ENCODE data around the gene TTLL13.

Gene TTLL13

GRCh38 chr15:90217671-90218394, 31.5 kb upstream of the TTLL13 start:
- no peak for DNase-seq (ENCODE audit: low read depth)

- peak; percentile 29 for DNase-seq (ENCODE audit: low read depth)
These were observed 29.8 kb upstream of the TTLL13 start for GRCh38 chr15:90219421-90220141.

DNA sequence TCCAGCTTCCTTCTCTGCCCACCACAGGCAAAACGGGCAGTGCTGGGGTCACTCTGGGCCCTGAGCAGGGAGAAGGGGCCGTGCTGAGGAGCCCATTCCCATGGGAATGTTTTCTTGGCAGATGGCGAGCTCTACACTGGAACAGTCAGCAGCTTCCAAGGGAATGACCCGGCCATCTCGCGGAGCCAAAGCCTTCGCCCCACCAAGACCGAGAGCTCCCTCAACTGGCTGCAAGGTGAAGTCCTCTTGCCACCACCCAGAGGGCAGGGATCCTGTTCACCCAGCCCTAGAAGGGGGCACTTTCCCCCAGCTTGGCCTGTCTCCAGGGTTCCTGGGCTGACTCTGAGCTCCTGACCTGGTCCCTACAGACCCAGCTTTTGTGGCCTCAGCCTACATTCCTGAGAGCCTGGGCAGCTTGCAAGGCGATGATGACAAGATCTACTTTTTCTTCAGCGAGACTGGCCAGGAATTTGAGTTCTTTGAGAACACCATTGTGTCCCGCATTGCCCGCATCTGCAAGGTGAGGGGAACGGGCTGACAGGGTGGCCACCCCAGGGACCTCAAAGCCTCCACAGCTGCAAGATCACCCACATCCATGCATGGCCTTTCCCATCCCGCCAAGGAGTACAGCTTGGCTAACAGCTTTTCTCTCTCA, 28.0 kb upstream of the TTLL13 start:
- no peak for DNase-seq (ENCODE audit: low read depth)

GRCh38 chr15:90222547-90222946, 26.8 kb upstream of the TTLL13 start:
- DNase-seq (ENCODE audit: low read depth): no peak

DNA sequence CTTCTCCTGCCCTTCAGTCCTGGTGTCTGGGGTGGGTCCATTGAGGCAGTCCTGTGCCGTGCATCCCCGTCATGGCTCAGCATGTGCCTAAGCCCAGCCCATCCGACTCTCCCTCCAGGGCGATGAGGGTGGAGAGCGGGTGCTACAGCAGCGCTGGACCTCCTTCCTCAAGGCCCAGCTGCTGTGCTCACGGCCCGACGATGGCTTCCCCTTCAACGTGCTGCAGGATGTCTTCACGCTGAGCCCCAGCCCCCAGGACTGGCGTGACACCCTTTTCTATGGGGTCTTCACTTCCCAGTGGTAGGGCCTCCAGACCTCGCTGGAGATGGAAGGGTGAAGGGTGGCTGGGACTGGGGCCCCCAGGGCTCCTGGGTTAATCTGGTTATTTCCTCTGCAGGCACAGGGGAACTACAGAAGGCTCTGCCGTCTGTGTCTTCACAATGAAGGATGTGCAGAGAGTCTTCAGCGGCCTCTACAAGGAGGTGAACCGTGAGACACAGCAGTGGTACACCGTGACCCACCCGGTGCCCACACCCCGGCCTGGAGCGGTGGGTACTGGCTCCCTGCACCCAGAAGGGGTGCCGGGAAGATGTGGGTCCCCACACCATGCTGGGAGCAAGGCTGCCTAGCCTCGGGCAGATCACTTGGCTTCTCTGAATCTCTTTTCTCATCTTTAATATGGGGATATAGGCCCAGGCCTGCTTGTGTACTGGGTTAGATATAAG, 25.8 kb upstream of the TTLL13 start:
- no peak for DNase-seq (ENCODE audit: low read depth)

- no peak for DNase-seq (ENCODE audit: low read depth)
These were observed 24.3 kb upstream of the TTLL13 start for GRCh38 chr15:90225047-90225446.

DNA sequence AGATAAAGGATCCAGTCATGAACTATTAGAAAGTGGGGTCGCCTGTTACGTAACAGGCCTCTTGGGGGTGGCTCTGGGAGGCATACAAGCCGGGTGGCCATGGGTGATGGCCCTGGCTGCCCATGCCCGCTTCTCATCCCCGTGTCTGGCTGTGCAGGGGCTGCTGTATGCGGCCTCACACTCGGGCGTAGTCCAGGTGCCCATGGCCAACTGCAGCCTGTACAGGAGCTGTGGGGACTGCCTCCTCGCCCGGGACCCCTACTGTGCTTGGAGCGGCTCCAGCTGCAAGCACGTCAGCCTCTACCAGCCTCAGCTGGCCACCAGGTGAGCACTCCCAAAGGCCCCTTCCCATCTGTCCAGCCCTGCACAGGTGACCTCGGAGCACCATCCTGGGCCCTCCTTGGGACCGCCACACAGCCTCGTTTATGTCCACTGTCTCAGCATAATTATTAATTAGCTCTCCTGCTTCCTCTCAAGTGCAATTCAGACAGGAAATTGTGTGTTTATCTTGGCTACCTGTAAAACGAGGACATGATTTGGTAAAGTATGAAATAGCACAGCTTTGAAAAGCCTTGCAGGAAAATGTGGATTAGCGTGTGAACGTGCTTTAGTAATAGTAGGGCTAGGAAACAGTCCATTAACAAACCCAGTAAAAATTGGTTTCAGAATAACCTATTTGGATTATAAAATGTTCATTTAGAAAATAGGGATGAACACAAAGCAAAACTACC, 23.7 kb upstream of the TTLL13 start:
- no peak for DNase-seq (ENCODE audit: low read depth)

DNA sequence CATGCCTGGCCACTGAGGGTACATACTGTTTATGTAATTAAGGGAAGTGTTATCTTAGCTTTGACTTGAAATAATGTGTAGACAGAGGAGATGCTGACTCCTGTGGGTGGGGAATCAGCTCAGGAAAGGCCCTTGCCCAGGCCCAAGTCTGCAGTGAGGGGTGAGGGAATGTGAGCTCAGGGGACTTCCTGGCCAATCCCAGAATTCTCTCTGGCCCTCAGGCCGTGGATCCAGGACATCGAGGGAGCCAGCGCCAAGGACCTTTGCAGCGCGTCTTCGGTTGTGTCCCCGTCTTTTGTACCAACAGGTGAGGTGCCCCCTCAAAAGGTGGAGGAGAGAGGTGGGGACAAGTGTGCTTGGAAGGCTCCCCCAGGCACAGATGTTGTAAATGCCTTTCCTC, 22.0 kb upstream of the TTLL13 start:
- no peak for DNase-seq (ENCODE audit: low read depth)

GRCh38 chr15:90227816-90228772, 21.3 kb upstream of the TTLL13 start:
- no peak for DNase-seq (ENCODE audit: low read depth)

DNA sequence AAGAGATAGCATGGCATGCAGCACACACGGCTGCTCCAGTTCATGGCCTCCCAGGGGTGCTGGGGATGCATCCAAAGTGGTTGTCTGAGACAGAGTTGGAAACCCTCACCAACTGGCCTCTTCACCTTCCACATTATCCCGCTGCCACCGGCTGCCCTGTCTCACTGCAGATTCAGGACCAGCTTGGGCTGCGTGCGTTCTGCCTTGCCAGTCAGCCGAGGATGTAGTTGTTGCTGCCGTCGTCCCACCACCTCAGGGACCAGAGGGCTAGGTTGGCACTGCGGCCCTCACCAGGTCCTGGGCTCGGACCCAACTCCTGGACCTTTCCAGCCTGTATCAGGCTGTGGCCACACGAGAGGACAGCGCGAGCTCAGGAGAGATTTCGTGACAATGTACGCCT, 20.4 kb upstream of the TTLL13 start:
- no peak for DNase-seq (ENCODE audit: low read depth)

- DNase-seq (ENCODE audit: low read depth): no peak
These were observed 19.3 kb upstream of the TTLL13 start for GRCh38 chr15:90230071-90230494.

DNA sequence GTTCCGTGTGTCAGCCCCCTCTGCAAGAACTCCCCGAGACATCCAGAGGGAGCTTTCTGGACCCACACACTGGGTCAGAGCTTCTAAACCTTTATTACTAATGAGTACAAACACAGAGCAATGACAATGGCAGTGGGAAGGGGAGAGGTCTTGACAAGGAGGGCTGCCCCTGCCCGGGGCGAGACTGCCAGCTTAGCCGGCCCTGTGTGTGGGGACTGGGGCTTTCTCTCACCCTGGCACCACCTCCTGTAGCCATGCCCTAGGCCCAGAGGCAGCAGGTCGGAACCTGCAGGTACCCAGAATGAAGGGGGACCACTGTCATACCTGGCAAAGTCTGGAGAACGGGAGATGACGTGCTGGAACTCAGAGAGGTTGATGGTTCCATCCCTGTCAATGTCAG, 18.7 kb upstream of the TTLL13 start:
- DNase-seq (ENCODE audit: low read depth): no peak

DNA sequence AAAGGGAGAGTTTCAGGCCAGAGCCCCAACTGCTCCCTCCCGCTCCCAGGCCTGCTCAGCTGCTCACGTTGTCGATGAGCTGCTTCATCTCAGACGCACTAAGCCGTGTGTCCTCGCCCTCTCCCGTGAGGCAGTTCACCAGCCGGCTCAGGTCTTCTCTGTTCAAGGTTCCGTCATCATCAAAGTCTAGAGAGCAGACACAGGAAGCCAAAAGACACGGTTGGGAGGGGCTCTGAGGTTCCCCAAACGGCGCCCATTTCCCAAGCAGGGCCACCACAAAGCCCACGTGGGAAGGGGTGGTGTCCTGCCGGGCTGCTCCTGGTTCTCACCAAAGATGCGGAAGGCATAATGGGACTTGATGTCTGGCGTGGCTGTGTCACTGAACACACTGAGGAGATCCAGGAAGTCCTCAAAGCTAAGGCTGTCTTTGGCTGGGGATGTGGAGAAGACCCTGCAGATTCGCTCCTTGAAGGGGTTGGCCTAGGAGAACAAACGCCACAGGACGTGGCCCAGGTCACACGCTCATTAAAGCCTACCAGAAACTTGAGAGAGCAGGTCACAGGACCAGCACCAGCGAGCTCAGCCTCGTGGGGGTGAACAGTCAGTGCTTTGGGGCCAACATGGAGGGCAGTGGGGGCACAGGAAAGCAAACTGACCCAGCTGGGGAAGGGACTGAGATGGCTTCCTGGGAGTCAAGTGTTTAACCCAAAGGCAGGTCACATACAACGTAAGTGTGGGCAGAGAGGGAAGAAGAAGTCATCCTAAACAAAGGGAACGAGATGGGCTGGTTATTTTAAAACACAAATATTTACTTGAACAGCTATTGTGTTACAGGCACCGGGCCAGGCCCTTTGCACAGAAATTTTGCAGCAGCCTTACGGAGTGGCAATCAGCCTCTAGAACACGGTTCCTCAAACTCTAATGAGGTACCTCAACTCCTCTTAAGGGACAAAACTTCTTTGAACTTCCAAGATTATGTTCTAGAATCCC, 18.0 kb upstream of the TTLL13 start:
- peak; percentile 56 for DNase-seq (ENCODE audit: low read depth)

DNA sequence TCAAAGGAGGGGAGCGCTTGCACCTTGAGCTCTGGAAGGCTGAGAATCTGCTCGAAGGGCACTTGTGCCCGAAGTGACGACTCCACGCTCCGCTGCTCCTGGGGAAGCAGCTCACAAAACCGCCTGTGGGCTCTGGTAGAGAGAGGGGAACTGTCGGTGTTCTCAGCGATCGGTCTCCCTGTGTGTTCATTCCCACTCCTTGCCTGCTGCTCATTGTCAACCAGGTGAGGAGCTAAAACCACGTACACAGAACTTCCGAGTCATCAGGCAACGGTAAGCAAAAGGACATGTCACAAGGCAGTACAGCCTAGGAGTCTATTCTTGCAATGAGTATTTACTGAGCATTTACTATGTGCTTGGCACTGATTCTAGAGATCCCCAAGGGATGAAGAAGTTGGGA, 17.2 kb upstream of the TTLL13 start:
- no peak for DNase-seq (ENCODE audit: low read depth)

- DNase-seq (ENCODE audit: low read depth): no peak
These were observed 16.4 kb upstream of the TTLL13 start for GRCh38 chr15:90232941-90233386.

- peak; percentile 90 for DNase-seq (ENCODE audit: low read depth)
These were observed 15.8 kb upstream of the TTLL13 start, which contains the start of gene CIB1 for GRCh38 chr15:90233387-90234095. Gene CIB1 (minus strand): TSS chr15:90233941. CDS start chr15:90233885, 56 bp downstream.

DNA sequence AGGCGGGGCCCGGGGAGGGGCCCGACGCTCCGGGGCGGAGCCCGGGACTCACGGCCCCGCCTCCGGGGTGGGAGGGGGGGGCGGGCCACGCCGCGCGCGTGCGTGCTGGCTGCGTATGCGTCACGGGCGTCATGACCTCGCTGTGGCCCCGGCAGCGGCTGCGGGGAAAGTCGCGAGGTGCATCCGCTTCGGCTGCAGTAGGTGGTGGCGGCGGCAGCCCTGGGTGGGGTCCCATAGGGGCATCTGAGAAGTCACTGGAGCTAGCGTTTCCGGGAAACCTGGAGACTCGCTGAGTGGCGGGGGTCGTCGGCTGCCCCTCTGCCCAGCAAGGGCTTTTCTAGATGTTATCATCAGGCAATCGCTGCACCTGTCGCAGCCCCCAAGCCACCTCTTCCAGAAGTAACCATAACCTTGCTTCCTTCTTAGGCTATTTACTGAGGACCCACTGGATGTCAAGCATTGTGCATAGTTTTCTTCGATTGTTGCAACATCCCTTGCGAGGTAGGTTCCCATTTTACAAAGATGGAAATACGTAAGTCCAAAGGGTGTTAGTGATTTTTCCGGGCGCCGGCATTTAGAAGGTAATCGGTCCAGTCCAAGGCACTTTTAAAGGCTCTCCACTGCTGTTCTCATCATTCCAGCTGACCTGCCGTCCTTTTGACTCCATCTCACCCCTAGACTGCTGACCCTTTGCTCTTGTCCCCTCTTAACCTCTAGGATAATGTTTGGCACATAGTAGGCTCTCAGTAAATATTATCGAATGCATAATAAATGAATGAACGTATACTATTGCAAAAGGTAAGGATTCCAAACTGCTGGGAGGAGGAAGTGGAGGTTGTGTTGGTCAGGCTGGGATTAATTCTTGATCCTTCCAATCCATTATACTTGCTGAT, 15.0 kb upstream of the TTLL13 start, which contains the start of gene GDPGP1:
GDPGP1 (plus strand) TSS at position 114 of the 893 bp plus-strand sequence. CDS start 6,700 bp downstream, outside the sequence.
- DNase-seq (ENCODE audit: low read depth): no peak

Data from stimulated activated CD8-positive, alpha-beta memory T cell treated with anti-CD3 and anti-CD28 coated beads, Interleukin-12 subunit alpha, Interleukin-12 subunit beta, amount 100 ng/mL, for 1 hour (primary cell).